ENCODE data around the gene KPNA5. TPM values are rescaled to one million over a fixed set of nuclear protein-coding genes. Genes with fewer than 3 reads are reported as not detected.

The KPNA5 gene
- total RNA-seq: 9.6 and 10.4 TPM in 2 replicates
- long read RNA-seq, full-length matches to known transcripts: 21 of 30 reads
- long read RNA-seq, partial matches to known transcripts: 4 of 30 reads
- long read RNA-seq, other reads (novel, unspliced or antisense): 5 of 30 reads

DNA sequence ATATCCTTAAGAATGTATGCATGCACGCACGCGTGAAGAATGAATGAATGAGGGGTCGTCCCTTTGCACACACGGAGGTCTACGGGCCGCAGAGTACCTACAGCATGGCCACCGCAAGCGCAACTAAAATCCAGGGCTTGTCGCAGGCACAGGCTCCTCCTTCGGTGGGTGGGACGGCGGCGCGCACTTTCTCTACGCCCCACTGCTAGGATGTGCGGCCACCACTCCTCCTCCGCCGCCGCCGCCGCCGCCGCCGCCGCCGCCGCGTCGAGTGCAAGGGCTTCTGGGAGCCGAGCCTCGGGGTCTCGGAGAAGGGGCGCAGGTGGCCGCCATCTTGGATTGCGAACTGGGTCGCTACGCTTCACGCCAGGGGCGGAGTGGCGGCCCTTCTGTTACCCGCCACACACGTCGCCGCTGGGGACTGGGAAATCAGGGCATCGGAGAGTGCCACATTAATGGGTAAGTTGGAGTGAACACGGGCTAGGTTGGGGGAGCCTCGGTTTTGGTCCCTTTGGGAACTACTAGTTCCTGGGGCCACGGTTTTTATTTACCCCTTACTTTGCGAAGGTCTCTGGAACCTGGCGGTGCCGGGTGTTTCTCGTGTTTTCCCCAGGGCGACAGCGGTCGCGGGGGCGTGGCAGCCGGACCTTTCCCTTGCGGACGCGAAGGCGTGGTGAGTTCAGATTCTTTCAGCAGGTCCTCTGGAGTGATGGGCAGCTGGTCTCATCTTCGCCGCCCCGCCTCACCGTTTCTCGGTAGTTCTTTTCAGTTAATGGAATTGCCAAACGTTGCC, at the start of gene KPNA5:
Gene KPNA5 (plus strand): TSS at position 332 of the 793 bp plus-strand sequence. CDS start 124 bp downstream, at position 456.
- Mint-ChIP-seq H3K4me1 (ENCODE audit: unreplicated experiment) (peaks cover 13% of the 10 kb centered on the region), H3K27ac (ENCODE audit: unreplicated experiment) (peak within 1 kb of the TSS; percentile 98), H3K9me3 (ENCODE audit: unreplicated experiment) (no peaks in the 10 kb centered on the region), H3K27me3 (ENCODE audit: unreplicated experiment) (peaks cover 6% of the 10 kb centered on the region), H3K36me3 (ENCODE audit: unreplicated experiment) (peaks cover 6% of the 10 kb centered on the region), H3K4me3 (ENCODE audit: unreplicated experiment) (peak within 1 kb of the TSS; percentile 96)
- peak; percentile 97 for DNase-seq (ENCODE audit: extremely low spot score, unreplicated experiment)
- TF ChIP-seq, protein P1, sequence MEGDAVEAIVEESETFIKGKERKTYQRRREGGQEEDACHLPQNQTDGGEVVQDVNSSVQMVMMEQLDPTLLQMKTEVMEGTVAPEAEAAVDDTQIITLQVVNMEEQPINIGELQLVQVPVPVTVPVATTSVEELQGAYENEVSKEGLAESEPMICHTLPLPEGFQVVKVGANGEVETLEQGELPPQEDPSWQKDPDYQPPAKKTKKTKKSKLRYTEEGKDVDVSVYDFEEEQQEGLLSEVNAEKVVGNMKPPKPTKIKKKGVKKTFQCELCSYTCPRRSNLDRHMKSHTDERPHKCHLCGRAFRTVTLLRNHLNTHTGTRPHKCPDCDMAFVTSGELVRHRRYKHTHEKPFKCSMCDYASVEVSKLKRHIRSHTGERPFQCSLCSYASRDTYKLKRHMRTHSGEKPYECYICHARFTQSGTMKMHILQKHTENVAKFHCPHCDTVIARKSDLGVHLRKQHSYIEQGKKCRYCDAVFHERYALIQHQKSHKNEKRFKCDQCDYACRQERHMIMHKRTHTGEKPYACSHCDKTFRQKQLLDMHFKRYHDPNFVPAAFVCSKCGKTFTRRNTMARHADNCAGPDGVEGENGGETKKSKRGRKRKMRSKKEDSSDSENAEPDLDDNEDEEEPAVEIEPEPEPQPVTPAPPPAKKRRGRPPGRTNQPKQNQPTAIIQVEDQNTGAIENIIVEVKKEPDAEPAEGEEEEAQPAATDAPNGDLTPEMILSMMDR (IDR thresholded peaks at IDR 0.05): no peak

DNA sequence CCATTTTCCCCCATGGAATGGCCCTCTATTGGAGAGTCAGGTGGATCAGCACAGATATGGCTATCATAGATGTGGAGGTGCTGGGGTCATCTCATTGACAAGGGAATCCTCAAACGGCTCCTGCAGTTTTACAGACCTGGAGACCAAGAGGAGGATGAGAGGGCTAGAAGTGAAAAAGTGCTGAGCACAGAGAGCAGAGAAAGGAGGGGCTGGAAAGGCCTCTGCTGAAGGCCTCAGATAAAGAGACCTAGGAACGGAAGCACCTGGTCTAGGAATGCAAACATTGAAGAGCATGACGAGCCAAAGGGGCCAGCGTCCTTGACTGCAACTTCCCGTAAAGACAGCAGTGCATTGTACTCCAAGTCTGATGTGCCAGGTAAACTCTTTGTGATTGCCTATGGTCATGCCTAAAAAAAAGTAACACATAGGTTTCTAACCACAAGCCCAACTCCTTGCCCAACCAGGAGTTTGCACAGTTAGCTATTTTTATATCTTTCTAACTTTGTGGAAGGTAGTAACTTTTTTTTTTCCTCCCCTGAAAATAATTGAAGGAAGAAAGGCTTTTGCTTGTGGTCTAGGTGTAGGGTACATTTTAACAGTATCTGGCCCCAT, 49.5 kb upstream of the KPNA5 start:
- Mint-ChIP-seq H3K27me3 (ENCODE audit: unreplicated experiment) (no peaks in the 10 kb centered on the region), H3K4me3 (ENCODE audit: unreplicated experiment) (no peak overlapping the region), H3K27ac (ENCODE audit: unreplicated experiment) (no peak overlapping the region), H3K36me3 (ENCODE audit: unreplicated experiment) (peaks cover 6% of the 10 kb centered on the region), H3K9me3 (ENCODE audit: unreplicated experiment) (no peaks in the 10 kb centered on the region), H3K4me1 (ENCODE audit: unreplicated experiment) (no peaks in the 10 kb centered on the region)
- DNase-seq (ENCODE audit: extremely low spot score, unreplicated experiment): no peak
- TF ChIP-seq, protein P1 (IDR thresholded peaks at IDR 0.05): no peak

DNA sequence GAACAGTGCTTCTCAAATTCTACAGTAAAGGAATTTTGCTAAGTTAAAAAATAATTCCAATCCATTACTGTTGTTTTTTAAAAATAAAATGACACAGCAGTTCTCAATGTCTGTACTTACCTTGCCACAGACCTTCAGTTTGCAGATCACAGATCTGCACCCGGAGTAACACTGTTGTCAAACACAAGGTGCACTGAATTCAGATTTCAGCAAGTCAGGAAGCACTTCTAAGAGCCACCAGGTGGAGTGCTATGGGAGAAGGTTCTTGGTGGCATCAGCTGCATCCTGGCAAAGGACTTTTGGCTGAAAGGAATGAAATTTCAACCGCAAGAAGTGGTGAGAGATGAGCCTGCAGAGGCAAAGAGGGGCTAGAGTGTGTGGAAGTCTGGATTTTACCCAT, 47.3 kb upstream of the KPNA5 start:
- H3K36me3 Mint-ChIP-seq (ENCODE audit: unreplicated experiment): peaks cover 11% of the 10 kb centered on the region
- TF ChIP-seq, protein P1 (IDR thresholded peaks at IDR 0.05): no peak

DNA sequence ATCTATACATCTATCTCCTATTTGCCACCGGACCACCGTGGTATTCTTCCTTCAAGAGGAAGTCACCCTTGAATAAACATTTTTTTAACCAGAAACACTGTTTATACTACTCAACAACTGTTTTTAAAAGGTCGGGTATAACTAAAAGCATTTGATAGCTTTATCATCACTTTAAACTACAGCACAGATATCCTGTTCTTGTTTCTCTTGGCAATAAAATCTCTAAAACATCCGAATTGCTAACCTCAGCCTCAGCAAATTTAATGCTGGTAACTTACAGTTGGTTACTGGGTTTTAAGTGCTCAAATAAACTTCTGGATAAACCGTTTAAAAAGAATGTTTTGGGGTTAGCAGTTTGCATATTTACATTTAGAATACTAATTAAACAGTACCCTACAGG, 32.9 kb upstream of the KPNA5 start:
- Mint-ChIP-seq H3K9me3 (ENCODE audit: unreplicated experiment) (no peaks in the 10 kb centered on the region), H3K36me3 (ENCODE audit: unreplicated experiment) (peaks cover 20% of the 10 kb centered on the region), H3K27me3 (ENCODE audit: unreplicated experiment) (no peaks in the 10 kb centered on the region), H3K4me1 (ENCODE audit: unreplicated experiment) (peaks cover 18% of the 10 kb centered on the region), H3K27ac (ENCODE audit: unreplicated experiment) (peak overlapping the region; percentile 36), H3K4me3 (ENCODE audit: unreplicated experiment) (peak overlapping the region; percentile 24)
- TF ChIP-seq, protein P1 (IDR thresholded peaks at IDR 0.05): no peak
- no peak for DNase-seq (ENCODE audit: extremely low spot score, unreplicated experiment)

More for the DNA sequence above, 47.3 kb upstream of the KPNA5 start:
- Mint-ChIP-seq H3K27ac (ENCODE audit: unreplicated experiment) (no peak overlapping the region), H3K4me1 (ENCODE audit: unreplicated experiment) (no peaks in the 10 kb centered on the region), H3K27me3 (ENCODE audit: unreplicated experiment) (no peaks in the 10 kb centered on the region), H3K4me3 (ENCODE audit: unreplicated experiment) (no peak overlapping the region), H3K9me3 (ENCODE audit: unreplicated experiment) (no peaks in the 10 kb centered on the region)
- no peak for DNase-seq (ENCODE audit: extremely low spot score, unreplicated experiment)

DNA sequence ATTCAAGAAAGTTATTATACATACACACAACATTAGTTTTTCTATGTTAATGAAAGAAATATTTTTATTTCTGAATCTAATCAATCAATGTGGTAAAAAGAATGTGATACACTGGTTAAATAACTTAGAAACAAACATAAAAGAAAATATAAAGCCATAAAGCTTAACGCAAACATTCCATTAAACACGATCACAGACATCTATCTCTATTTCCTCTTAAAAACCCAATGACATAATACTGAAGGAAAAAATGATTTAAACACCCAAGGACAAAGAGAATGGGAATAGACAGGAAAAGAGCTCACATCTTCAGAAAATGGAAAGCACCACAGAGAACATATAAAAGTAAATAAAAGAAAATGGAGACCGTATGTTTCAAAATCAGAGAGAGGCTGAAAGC, 31.9 kb upstream of the KPNA5 start:
- TF ChIP-seq, protein P1 (IDR thresholded peaks at IDR 0.05): no peak
- Mint-ChIP-seq H3K4me3 (ENCODE audit: unreplicated experiment) (no peak overlapping the region), H3K4me1 (ENCODE audit: unreplicated experiment) (peaks cover 18% of the 10 kb centered on the region), H3K27ac (ENCODE audit: unreplicated experiment) (no peak overlapping the region), H3K27me3 (ENCODE audit: unreplicated experiment) (no peaks in the 10 kb centered on the region), H3K36me3 (ENCODE audit: unreplicated experiment) (peaks cover 20% of the 10 kb centered on the region), H3K9me3 (ENCODE audit: unreplicated experiment) (no peaks in the 10 kb centered on the region)
- no peak for DNase-seq (ENCODE audit: extremely low spot score, unreplicated experiment)

Data from osteocyte (in vitro differentiated cells).